ENCODE measurements around the gene TXNDC15. TPM values are rescaled to one million over a fixed set of nuclear protein-coding genes. Genes with fewer than 3 reads are reported as not detected.

TXNDC15 gene
- total and polyA plus RNA-seq, 4 donors = 29.3 to 53.1 (median 44.2) TPM

DNA sequence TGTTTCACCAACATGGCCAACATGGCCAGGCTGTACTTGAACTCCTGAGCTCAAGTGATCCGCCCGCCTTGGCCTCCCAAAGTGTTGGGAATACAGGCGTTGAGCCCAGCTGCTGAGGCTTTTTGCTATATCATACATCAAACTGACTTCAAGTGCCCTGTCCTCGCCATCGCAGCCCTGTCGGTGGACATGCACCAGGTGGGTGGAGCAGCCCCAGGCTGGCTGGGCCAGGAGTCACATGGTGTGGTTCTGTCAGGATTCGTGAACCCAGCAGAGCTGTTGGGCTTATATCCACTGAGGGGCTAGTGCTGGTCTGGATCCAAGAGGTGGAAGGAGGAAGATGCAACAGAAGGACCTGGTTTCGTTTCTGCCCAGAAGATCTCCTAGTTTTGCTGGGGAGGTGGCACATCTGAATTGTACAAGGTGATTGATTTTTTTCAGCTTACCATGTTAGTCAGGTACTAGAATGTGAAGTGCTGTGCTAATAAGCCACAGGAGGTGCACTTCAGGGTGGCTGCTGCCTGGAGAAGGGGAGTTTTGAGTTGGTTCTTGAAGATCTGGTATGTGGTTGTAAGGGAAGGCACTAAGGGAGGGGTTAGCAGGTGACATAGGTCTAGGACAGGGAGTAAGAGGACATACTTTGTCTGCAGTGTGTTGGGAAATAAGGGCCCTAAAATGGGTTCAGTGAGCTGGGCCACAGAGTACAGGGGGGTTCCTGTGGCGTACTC is 46.8 kb downstream of the TXNDC15 start:
- Histone ChIP-seq H3K9ac (ENCODE audit: low read depth in 1 of 2, low read length in 2 of 2) (no peak overlapping the region), H3K4me3 (ENCODE audit: low read depth in 1 of 3, low read length in 3 of 3) (no peak overlapping the region), H3K36me3 (ENCODE audit: control insufficient read depth in 4 of 4, insufficient read depth in 3 of 4, low read depth in 1 of 4, low read length in 3 of 4) (peaks cover 0 to 14% (median 7%) of the 10 kb centered on the region in 4 donors), H3K27me3 (ENCODE audit: control insufficient read depth in 4 of 4, insufficient read depth in 4 of 4, low read length in 3 of 4) (no peaks in the 10 kb centered on the region), H3K4me1 (ENCODE audit: control insufficient read depth in 4 of 4, insufficient read depth in 4 of 4, low read length in 3 of 4) (peaks cover 0 to 10% (median 5%) of the 10 kb centered on the region in 4 donors), H3K9me3 (ENCODE audit: control insufficient read depth in 4 of 4, low read length in 3 of 4) (no peaks in the 10 kb centered on the region), H3K27ac (ENCODE audit: low read depth in 1 of 2, low read length in 2 of 2) (no peak overlapping the region)
- WGBS = 97% methylated on average over 9 of the region's 9 CpGs
- TF ChIP-seq FOXA2 (IDR thresholded peaks at IDR 0.05) (no peak), HNF4G (IDR thresholded peaks at IDR 0.05) (no peak), GABPA (IDR thresholded peaks at IDR 0.05 in 1 of 2, conservative IDR thresholded peaks at IDR 0.05 in 1 of 2) (no peak), YY1 (IDR thresholded peaks at IDR 0.05) (no peak), HNF4A (conservative IDR thresholded peaks at IDR 0.05) (no peak)
- no peak for DNase-seq (ENCODE audit: low spot score)

DNA sequence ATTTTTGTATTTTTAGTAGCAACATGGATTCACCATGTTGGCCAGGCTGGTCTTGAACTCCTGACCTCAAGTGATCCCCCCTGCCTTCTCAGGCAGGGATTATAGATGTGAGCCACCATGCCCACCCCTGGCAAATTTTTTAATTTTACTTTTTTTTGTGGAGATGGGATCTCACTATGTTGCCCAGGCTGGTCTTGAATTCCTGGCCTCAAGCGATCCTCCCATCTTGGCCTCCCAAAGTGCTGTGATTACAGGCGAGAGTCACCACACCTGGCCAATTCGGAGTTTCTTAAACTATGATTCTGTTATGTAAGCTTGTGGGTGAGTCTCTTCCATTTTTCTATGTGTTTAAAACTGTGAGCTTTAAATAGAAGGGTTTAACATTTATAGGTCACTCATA is 58.3 kb downstream of the TXNDC15 start:
- H3K36me3 ChIP-seq (ENCODE audit: control insufficient read depth in 4 of 4, insufficient read depth in 3 of 4, low read depth in 1 of 4, low read length in 3 of 4) = peaks cover 1 to 20% (median 14%) of the 10 kb centered on the region in 4 donors
- over 99% methylated on average over 3 of the region's 3 CpGs for WGBS
- no peaks in the 10 kb centered on the region for H3K27me3 ChIP-seq (ENCODE audit: control insufficient read depth in 4 of 4, insufficient read depth in 4 of 4, low read length in 3 of 4)
- H3K4me1 ChIP-seq (ENCODE audit: control insufficient read depth in 4 of 4, insufficient read depth in 4 of 4, low read length in 3 of 4) = peaks cover 0 to 1% (median 0%) of the 10 kb centered on the region in 4 donors
- no peak overlapping the region for H3K9ac ChIP-seq (ENCODE audit: low read depth in 1 of 2, low read length in 2 of 2)
- H3K27ac ChIP-seq (ENCODE audit: low read depth in 1 of 2, low read length in 2 of 2) = no peak overlapping the region
- DNase-seq (ENCODE audit: low spot score) = no peak
- no peak overlapping the region for H3K4me3 ChIP-seq (ENCODE audit: low read depth in 1 of 3, low read length in 3 of 3)
- no peaks in the 10 kb centered on the region for H3K9me3 ChIP-seq (ENCODE audit: control insufficient read depth in 4 of 4, low read length in 3 of 4)
- TF ChIP-seq JUND (IDR thresholded peaks at IDR 0.05) (no peak), FOXA2 (IDR thresholded peaks at IDR 0.05) (no peak), NR2F2 (IDR thresholded peaks at IDR 0.05) (no peak), SP1 (IDR thresholded peaks at IDR 0.05) (no peak), TAF1 (conservative IDR thresholded peaks at IDR 0.05) (no peak), HNF4G (IDR thresholded peaks at IDR 0.05) (no peak), FOXA1 (IDR thresholded peaks at IDR 0.05) (no peak), RXRA (IDR thresholded peaks at IDR 0.05) (no peak), YY1 (IDR thresholded peaks at IDR 0.05) (no peak), RAD21 (IDR thresholded peaks at IDR 0.05) (no peak), HNF4A (conservative IDR thresholded peaks at IDR 0.05) (no peak), EGR1 (IDR thresholded peaks at IDR 0.05; ENCODE audit: low read depth in 2 of 2) (no peak), GABPA (IDR thresholded peaks at IDR 0.05 in 1 of 2, conservative IDR thresholded peaks at IDR 0.05 in 1 of 2) (no peak)
- TF ChIP-seq, protein P1, sequence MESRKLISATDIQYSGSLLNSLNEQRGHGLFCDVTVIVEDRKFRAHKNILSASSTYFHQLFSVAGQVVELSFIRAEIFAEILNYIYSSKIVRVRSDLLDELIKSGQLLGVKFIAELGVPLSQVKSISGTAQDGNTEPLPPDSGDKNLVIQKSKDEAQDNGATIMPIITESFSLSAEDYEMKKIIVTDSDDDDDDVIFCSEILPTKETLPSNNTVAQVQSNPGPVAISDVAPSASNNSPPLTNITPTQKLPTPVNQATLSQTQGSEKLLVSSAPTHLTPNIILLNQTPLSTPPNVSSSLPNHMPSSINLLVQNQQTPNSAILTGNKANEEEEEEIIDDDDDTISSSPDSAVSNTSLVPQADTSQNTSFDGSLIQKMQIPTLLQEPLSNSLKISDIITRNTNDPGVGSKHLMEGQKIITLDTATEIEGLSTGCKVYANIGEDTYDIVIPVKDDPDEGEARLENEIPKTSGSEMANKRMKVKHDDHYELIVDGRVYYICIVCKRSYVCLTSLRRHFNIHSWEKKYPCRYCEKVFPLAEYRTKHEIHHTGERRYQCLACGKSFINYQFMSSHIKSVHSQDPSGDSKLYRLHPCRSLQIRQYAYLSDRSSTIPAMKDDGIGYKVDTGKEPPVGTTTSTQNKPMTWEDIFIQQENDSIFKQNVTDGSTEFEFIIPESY (IDR thresholded peaks at IDR 0.05) = no peak
- TF ChIP-seq, protein P2, sequence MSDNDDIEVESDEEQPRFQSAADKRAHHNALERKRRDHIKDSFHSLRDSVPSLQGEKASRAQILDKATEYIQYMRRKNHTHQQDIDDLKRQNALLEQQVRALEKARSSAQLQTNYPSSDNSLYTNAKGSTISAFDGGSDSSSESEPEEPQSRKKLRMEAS (IDR thresholded peaks at IDR 0.05) = no peak
- TF ChIP-seq, protein P3, sequence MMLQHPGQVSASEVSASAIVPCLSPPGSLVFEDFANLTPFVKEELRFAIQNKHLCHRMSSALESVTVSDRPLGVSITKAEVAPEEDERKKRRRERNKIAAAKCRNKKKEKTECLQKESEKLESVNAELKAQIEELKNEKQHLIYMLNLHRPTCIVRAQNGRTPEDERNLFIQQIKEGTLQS (IDR thresholded peaks at IDR 0.05) = no peak
- TF ChIP-seq, protein P4, sequence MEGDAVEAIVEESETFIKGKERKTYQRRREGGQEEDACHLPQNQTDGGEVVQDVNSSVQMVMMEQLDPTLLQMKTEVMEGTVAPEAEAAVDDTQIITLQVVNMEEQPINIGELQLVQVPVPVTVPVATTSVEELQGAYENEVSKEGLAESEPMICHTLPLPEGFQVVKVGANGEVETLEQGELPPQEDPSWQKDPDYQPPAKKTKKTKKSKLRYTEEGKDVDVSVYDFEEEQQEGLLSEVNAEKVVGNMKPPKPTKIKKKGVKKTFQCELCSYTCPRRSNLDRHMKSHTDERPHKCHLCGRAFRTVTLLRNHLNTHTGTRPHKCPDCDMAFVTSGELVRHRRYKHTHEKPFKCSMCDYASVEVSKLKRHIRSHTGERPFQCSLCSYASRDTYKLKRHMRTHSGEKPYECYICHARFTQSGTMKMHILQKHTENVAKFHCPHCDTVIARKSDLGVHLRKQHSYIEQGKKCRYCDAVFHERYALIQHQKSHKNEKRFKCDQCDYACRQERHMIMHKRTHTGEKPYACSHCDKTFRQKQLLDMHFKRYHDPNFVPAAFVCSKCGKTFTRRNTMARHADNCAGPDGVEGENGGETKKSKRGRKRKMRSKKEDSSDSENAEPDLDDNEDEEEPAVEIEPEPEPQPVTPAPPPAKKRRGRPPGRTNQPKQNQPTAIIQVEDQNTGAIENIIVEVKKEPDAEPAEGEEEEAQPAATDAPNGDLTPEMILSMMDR (IDR thresholded peaks at IDR 0.05; ENCODE audit: low read depth, low read length, missing input control) = no peak
- TF ChIP-seq, protein P5, sequence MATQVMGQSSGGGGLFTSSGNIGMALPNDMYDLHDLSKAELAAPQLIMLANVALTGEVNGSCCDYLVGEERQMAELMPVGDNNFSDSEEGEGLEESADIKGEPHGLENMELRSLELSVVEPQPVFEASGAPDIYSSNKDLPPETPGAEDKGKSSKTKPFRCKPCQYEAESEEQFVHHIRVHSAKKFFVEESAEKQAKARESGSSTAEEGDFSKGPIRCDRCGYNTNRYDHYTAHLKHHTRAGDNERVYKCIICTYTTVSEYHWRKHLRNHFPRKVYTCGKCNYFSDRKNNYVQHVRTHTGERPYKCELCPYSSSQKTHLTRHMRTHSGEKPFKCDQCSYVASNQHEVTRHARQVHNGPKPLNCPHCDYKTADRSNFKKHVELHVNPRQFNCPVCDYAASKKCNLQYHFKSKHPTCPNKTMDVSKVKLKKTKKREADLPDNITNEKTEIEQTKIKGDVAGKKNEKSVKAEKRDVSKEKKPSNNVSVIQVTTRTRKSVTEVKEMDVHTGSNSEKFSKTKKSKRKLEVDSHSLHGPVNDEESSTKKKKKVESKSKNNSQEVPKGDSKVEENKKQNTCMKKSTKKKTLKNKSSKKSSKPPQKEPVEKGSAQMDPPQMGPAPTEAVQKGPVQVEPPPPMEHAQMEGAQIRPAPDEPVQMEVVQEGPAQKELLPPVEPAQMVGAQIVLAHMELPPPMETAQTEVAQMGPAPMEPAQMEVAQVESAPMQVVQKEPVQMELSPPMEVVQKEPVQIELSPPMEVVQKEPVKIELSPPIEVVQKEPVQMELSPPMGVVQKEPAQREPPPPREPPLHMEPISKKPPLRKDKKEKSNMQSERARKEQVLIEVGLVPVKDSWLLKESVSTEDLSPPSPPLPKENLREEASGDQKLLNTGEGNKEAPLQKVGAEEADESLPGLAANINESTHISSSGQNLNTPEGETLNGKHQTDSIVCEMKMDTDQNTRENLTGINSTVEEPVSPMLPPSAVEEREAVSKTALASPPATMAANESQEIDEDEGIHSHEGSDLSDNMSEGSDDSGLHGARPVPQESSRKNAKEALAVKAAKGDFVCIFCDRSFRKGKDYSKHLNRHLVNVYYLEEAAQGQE (IDR thresholded peaks at IDR 0.05) = no peak

Measured in liver (tissue), 9 donors.